MM.1S (cell line): Measurements from ENCODE around the gene AFF4.

Source experiments
- EZH2phosphoT487 ChIP-seq: fragments of 300-600 bp; sonication (generic); IDR thresholded peaks from 2 replicates; pipeline ENCODE4 v1.6.1; 2018; ENCODE audit warnings: antibody characterized with exemption, low read length
- TF ChIP-seq, protein P1 (sequence below): fragments of 300-600 bp; sonication (generic); IDR thresholded peaks from 2 replicates; pipeline ENCODE4 v1.5.1; 2016; ENCODE audit warnings: antibody characterized with exemption, low read length, mixed read lengths

DNA sequence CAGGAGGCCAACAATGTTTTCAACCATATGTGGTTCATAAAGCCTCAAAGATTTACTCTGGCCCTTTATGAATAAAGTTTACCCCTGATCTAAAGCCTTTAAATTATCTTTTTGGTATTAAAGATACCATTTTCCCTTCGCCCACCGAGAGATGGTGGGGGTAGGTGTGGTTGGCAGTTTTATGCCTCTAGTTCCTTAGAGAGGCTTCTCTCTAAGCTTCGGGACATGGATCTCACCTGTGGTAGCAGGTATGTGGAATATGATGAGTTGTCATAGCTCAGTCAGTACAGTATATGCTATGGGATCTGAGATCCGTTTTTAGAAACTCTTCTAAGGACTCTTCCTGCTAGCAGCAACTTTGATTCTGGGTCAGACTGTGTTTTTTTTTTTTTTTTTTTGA lies 94.7 kb downstream of the AFF4 start:
- TF ChIP-seq, protein P1, sequence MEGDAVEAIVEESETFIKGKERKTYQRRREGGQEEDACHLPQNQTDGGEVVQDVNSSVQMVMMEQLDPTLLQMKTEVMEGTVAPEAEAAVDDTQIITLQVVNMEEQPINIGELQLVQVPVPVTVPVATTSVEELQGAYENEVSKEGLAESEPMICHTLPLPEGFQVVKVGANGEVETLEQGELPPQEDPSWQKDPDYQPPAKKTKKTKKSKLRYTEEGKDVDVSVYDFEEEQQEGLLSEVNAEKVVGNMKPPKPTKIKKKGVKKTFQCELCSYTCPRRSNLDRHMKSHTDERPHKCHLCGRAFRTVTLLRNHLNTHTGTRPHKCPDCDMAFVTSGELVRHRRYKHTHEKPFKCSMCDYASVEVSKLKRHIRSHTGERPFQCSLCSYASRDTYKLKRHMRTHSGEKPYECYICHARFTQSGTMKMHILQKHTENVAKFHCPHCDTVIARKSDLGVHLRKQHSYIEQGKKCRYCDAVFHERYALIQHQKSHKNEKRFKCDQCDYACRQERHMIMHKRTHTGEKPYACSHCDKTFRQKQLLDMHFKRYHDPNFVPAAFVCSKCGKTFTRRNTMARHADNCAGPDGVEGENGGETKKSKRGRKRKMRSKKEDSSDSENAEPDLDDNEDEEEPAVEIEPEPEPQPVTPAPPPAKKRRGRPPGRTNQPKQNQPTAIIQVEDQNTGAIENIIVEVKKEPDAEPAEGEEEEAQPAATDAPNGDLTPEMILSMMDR = no peak
- TF ChIP-seq EZH2phosphoT487 = no peak
